GM19239 (cell line): ENCODE results near the gene DACH1.

ENCODE experiments used
- DNase-seq: peaks from one replicate; pipeline ENCODE4 v3.0.0; 2011; ENCODE audit warnings: low spot score; ENCODE audit not compliant: insufficient read length
- FAIRE-seq: peaks from 2 replicates; lab custom pipeline; 2011; peaks lifted over from hg19 to GRCh38; lab: Jason Lieb, UNC

Gene DACH1

DNA sequence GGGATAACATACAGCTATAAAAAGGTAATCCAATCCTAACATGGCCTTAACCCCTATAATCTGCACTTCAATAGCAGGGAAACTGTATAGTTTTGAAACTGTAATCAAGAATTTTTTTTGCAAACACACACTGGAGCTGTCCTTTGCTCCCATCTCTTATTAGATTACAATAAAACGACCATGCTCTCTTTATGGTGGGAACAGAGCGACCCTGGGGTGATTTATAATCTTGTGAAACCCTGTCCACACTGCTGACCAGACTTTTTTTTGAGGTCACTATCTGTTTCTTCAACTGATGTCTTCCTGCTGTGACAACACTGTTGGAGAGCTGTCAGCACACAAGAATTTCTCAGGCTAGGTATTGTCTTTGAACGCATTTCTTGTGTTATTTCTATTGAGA lies 35.3 kb downstream of the DACH1 start:
- no peak for DNase-seq
- FAIRE-seq, result no peak

DNA sequence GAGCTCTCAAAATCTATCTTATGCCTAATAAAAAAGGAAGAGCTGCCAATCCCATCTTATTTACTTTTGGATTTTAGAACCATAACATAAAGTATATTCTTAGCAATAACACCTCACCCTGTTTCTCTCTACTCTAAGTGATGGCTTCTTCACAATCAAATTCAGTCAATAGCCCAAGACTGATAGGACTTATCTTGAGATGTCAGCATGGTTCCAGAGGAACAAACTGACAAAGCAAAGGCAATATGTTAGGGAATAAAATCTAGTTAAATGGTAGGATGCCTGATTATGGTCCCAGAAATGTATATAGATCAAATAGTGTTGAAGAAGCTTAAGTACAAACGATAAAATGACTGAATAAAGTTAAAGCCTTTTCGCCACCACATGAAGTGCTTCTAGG lies 36.3 kb downstream of the DACH1 start:
- DNase-seq (no peak), FAIRE-seq (no peak)

DNA sequence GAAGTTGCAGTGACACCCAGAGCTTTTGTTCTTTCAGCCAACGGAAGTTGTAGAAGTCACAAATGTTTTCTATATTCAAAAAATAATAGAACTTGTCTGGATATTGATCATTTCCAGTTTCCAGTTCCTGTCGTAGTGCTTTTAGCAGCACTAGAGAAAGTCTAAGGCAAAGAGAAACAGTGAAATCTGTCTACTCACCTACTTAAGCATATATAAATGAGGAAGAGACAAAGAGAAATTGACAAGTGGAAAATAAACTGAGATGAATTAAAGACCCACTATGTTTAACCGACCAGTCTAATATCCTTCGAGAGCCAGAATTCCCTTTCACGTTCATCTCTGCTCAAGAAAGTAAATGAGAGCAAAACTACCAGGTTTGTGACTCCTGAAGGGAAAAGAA lies 36.7 kb downstream of the DACH1 start:
- no peak for FAIRE-seq
- no peak for DNase-seq

GRCh38 chr13:71829547-71829946 lies 37.5 kb downstream of the DACH1 start:
- no peak for DNase-seq
- FAIRE-seq, result no peak

- DNase-seq, result no peak
Observed at GRCh38 chr13:71828564-71828963, 38.4 kb downstream of the DACH1 start.

GRCh38 chr13:71828117-71828516 lies 38.9 kb downstream of the DACH1 start:
- FAIRE-seq (no peak), DNase-seq (no peak)

More at GRCh38 chr13:71828564-71828963, 38.4 kb downstream of the DACH1 start:
- FAIRE-seq, result no peak

GRCh38 chr13:71827241-71827640 lies 39.8 kb downstream of the DACH1 start:
- DNase-seq (no peak), FAIRE-seq (no peak)

- no peak for FAIRE-seq
- no peak for DNase-seq
Observed at GRCh38 chr13:71820699-71821098, 46.3 kb downstream of the DACH1 start.

DNA sequence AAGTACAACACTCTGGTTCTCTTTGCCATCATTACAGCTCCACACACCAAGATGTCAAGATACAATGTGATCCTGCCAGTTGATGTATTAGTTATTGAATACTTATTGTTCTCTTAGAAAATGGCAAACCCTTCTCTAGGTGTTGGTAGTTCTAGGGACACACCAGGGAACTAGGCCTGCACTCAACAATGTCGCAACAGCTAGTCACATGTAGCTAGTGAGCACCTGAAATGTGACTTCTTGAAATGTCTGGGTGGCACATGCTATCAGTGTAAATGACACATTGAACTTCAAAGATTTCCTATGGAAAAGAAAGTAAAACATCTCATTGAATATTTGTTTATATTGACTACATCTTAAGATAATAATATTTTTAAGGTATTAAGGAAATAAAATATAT lies 49.7 kb downstream of the DACH1 start:
- FAIRE-seq, result no peak
- DNase-seq, result no peak

- DNase-seq (no peak), FAIRE-seq (no peak)
Observed at GRCh38 chr13:71814806-71815360, 52.1 kb downstream of the DACH1 start.

GRCh38 chr13:71813187-71813586 lies 53.8 kb downstream of the DACH1 start:
- DNase-seq (no peak), FAIRE-seq (no peak)

DNA sequence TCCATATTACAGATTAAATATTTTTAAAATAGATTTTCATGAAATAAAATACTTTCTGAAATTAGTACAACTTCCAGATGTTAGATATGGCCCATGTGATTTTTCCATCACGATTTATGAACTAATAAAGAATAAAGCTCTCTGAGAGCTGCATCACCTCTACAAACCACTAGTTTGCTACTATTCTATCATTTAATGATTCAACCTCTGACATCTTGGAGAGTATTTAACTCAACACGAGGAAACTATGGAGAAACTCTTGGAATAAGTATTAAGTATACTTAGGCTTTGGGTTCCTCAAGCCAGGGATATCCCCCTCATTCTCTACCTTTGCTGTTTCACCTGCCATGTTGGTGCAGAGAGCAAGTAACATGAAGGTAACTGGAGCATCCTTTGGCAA lies 55.7 kb downstream of the DACH1 start:
- DNase-seq, result no peak
- no peak for FAIRE-seq

DNA sequence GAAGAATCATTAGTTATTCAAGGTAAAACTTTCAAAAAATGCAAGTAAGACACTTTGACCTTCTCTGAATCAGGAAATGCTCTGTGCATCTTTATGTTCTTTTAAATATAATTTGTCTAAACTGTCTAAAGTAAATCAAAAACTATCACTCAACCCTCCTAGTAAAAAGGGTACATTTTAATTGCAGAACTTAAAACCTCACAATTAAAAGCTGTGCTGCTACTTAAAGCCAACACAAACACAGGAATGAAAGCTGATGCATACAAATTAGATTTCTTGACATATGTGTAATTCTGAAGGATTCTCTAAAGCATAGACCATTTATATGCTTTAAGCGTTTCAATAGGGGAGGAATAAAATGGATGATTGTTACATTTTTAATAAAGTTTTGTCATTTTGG lies 58.3 kb downstream of the DACH1 start:
- DNase-seq (no peak), FAIRE-seq (no peak)

- FAIRE-seq, result no peak
- DNase-seq, result no peak
Observed at GRCh38 chr13:71806886-71807285, 60.1 kb downstream of the DACH1 start.

- FAIRE-seq (no peak), DNase-seq (no peak)
Observed at GRCh38 chr13:71803066-71803465, 63.9 kb downstream of the DACH1 start.

DNA sequence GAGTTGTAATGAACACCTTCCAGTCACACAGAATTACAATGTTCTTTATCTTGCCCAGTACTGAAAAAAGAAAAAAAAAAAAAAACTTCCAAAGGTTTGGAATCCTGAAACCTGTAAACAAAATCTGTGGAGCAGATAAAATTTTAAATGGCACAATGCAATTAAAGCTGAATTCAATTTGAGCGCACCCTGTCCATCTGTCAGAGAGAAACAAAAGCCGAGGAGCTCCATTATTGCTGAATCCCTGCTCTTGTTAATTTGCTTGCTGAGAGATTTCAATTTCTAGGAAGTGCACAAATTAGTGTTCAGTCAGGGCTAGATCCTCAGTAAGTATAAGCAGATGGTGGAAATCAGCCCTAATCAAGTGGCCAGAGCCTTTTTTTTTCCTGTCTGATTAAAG lies 65.2 kb downstream of the DACH1 start:
- FAIRE-seq (no peak), DNase-seq (no peak)

DNA sequence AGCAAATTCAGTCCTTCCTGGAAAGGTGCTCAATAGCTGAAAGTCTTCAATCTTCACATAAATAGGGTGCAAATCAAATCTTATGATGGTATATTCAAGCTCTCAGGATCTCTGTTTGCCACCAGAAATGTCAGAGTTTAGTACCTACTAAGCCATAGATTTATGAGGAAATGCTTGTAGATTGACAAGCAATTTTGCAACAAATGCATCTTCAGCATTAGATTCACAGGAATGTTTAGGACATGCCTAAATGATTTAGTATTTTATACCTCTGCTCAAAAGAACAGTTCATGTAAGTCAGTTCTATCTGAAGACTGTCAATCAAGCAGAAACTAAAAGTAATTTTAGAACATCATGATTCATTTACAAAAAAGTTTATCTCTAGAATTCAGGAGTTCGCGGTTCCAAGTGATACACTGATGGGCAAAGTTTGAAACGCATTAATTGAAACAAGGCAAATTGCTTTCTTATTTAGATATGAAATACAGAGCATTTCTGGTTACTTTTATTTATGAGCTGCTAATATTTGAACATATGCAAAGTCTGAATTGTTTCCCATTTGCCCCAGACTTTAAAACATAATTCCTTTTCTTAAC lies 65.7 kb downstream of the DACH1 start:
- FAIRE-seq (no peak), DNase-seq (no peak)

DNA sequence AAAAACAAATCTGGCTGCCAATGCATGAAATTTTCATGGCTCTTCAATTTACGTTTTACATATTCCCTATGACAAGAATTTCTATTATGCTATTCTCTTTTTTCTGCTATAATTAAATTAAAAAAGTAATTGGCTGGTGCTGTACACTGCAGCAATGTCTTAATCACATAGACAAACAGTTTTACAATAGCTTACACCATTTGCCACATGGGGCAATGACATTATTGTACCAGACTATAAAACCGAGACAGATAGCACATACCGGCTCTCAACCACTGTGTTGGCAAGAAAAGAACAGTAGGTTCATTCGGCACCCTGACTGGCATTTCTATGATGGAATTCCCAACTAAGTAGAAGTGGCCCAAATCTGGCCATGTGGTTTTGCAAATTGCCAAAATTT lies 67.7 kb downstream of the DACH1 start:
- FAIRE-seq (no peak), DNase-seq (no peak)

DNA sequence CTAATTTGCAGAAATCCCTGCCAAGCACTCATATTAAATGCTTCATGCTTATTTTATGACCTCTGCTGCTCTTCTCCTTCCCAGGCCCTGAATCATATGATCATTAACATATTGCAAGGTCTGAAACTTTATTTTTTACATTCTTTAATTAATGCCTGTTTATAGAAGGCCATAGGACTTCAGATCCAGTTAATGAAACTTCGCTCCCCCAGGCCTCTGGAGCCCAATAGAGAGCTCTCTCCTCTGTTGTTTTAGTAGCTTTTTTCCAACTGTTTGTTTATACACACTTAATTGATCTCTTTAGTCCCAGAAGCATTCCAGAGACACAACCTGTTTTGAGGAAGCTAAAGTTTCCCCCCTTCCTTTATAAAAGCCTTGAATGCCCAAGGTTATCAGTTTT lies 68.3 kb downstream of the DACH1 start:
- no peak for DNase-seq
- no peak for FAIRE-seq

GRCh38 chr13:71797517-71797916 lies 69.5 kb downstream of the DACH1 start:
- no peak for DNase-seq
- no peak for FAIRE-seq

DNA sequence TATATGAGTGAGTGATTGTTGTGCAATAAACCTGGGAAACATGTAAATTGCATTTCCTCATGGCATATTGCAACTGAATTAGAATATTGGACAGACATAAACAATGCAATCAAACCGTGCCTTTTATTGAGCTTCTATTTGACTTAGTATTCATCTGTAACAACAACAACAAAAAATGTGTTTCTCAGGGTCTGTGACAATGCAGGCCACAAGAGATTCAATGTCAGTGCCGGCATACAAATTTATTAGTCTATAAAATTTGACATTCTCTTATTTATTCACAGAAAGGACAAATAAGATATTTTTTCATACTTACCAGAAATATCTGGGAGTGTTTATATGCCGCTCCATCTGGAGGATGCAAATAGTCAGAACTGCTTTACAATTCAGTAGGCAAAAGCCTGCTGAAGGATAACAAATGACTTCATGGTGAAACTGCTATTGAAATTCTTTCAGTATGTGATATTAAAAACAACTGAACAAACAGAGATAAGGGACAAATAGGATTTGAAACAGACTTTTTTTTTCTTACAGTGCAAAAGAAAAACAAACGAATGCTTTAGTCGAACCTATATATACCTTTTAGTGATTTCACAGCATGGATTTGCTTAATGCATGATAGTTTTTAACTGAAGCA lies 77.2 kb downstream of the DACH1 start:
- DNase-seq (no peak), FAIRE-seq (no peak)

- FAIRE-seq (no peak), DNase-seq (no peak)
Observed at GRCh38 chr13:71789037-71789436, 78.0 kb downstream of the DACH1 start.
